GM21529 (cell line): ENCODE results near the gene PDE6G.

ENCODE experiments used
- ATAC-seq: cut with Tn5 transposase; IDR thresholded peaks from one replicate; pipeline ENCODE4 v1.9.1; 2021; ENCODE audit not compliant: unreplicated experiment

Gene PDE6G

GRCh38 chr17:81656118-81656743 is at the start of gene PDE6G:
TSS of gene PDE6G (minus strand) at chr17:81656542. CDS start at chr17:81653305, 3,237 bp downstream.
- no peak for ATAC-seq

GRCh38 chr17:81705518-81706231 is 49.3 kb upstream of the PDE6G start:
- no peak for ATAC-seq

GRCh38 chr17:81703747-81704654 is 47.7 kb upstream of the PDE6G start:
- ATAC-seq, result peak; percentile 6

GRCh38 chr17:81702934-81703746 is 46.8 kb upstream of the PDE6G start, which contains the start of gene MRPL12:
TSS of gene MRPL12 (plus strand) at chr17:81703367. CDS start at chr17:81703502, 135 bp downstream.
- ATAC-seq, result peak; percentile 78

GRCh38 chr17:81701288-81702071 is 45.1 kb upstream of the PDE6G start:
- no peak for ATAC-seq

- ATAC-seq, result no peak
Measured at GRCh38 chr17:81700353-81701287, 44.3 kb upstream of the PDE6G start.

GRCh38 chr17:81697261-81698044 is 41.1 kb upstream of the PDE6G start:
- ATAC-seq, result no peak

GRCh38 chr17:81696218-81696941 is 40.0 kb upstream of the PDE6G start:
- no peak for ATAC-seq

GRCh38 chr17:81695801-81696200 is 39.5 kb upstream of the PDE6G start:
- ATAC-seq, result no peak

GRCh38 chr17:81695211-81695610 is 38.9 kb upstream of the PDE6G start:
- no peak for ATAC-seq

GRCh38 chr17:81694810-81695209 is 38.5 kb upstream of the PDE6G start:
- ATAC-seq, result no peak

GRCh38 chr17:81693509-81694210 is 37.3 kb upstream of the PDE6G start:
- no peak for ATAC-seq

- ATAC-seq, result no peak
Measured at GRCh38 chr17:81691608-81692007, 35.3 kb upstream of the PDE6G start.

GRCh38 chr17:81691196-81691595 is 34.9 kb upstream of the PDE6G start:
- ATAC-seq, result no peak

GRCh38 chr17:81690549-81690948 is 34.2 kb upstream of the PDE6G start:
- ATAC-seq, result no peak

- no peak for ATAC-seq
Measured at GRCh38 chr17:81690066-81690465, 33.7 kb upstream of the PDE6G start.

- ATAC-seq, result no peak
Measured at GRCh38 chr17:81688616-81689015, 32.3 kb upstream of the PDE6G start.
